Natural killer cell (primary cell): ENCODE results near the gene PCSK4. TPM values are rescaled to one million over a fixed set of nuclear protein-coding genes. Genes with fewer than 3 reads are reported as not detected.

Experiments used
- ATAC-seq, 3 donors: fragments of 150-1000 bp in 2 of 3; fragments of 200-7000 bp in 1 of 3; cut with Tn5 transposase; 1 replicate in 1 of 3; 2 replicates in 2 of 3; pipeline ENCODE4 v1.10.0; 2021; ENCODE audit warnings: mild to moderate bottlenecking in 2 of 3, moderate library complexity in 2 of 3
- DNase-seq, 2 donors: peaks; one replicate each; pipeline versions ENCODE4 v3.0.0 to v3.0.0-alpha.2; 2013 to 2021; ENCODE audit warnings: mixed read lengths in 1 of 2
- H3K27ac ChIP-seq: one replicate; pipeline ENCODE4 v1.5.1; 2013; ENCODE audit warnings: mild to moderate bottlenecking, low read length
- H3K27me3 ChIP-seq: one replicate; pipeline ENCODE4 v1.6.1; 2013; ENCODE audit warnings: low read length; ENCODE audit not compliant: control insufficient read depth, insufficient read depth
- H3K36me3 ChIP-seq: one replicate; pipeline ENCODE4 v1.6.1; 2013; ENCODE audit warnings: low read length; ENCODE audit not compliant: control insufficient read depth, insufficient read depth
- H3K4me1 ChIP-seq: one replicate; pipeline ENCODE4 v1.6.1; 2013; ENCODE audit warnings: low read length; ENCODE audit not compliant: control insufficient read depth, insufficient read depth
- H3K4me3 ChIP-seq: one replicate; pipeline ENCODE4 v1.5.1; 2013; ENCODE audit warnings: low read length
- H3K9me3 ChIP-seq: one replicate; pipeline ENCODE4 v1.6.1; 2013; ENCODE audit warnings: low read length; ENCODE audit not compliant: control insufficient read depth, insufficient read depth
- H3K27ac Mint-ChIP-seq, 2 donors: one replicate each; pipeline ENCODE4 v1.8.0; 2022; ENCODE audit warnings: mild to moderate bottlenecking in 2 of 2, mixed read lengths in 2 of 2, moderate library complexity in 1 of 2
- H3K27me3 Mint-ChIP-seq, 2 donors: one replicate each; pipeline ENCODE4 v1.8.0; 2022; ENCODE audit warnings: low read depth in 2 of 2, mixed read lengths in 2 of 2
- H3K36me3 Mint-ChIP-seq: one replicate; pipeline ENCODE4 v1.8.0; 2022; ENCODE audit warnings: mixed read lengths
- H3K4me1 Mint-ChIP-seq, 2 donors: one replicate each; pipeline ENCODE4 v1.8.0; 2022; ENCODE audit warnings: mixed read lengths in 2 of 2
- H3K4me3 Mint-ChIP-seq: one replicate; pipeline ENCODE4 v1.8.0; 2022; ENCODE audit warnings: mild to moderate bottlenecking, moderate library complexity, mixed read lengths
- H3K9me3 Mint-ChIP-seq, 2 donors: one replicate each; pipeline ENCODE4 v1.8.0; 2022; ENCODE audit warnings: mixed read lengths in 2 of 2
- WGBS: methylation state at CpG from one replicate; pipeline ENCODE4 v1.1.7; 2013; ENCODE audit warnings: missing lambda C conversion rate; ENCODE audit not compliant: insufficient coverage; 5-methylcytosine and 5-hydroxymethylcytosine counted together
- intact Hi-C: fragments of 100-400 bp; cut with micrococcal nuclease; formaldehyde crosslinking; loops from one replicate; pipeline ENCODE4 v1.14.2; 2022
- total RNA-seq, 4 donors: library from RNA; stranded (reverse); fragments of 120-200 nt in 1 of 4; gene quantifications; one replicate each; pipeline versions ENCODE4 v1.2.3 to v1.2.4, GENCODE V29; 2013 to 2022
- TF ChIP-seq, protein P1 (sequence below): fragments of 200-600 bp; IDR thresholded peaks from one replicate; pipeline ENCODE4 v1.8.0; 2022; ENCODE audit warnings: antibody characterized with exemption

The PCSK4 gene
- total RNA-seq, 3 donors from 2014 or later (not counting 1 experiment from before 2014, with no cell fraction given), result 4.1 to 6.0 (median 5.3) TPM

DNA sequence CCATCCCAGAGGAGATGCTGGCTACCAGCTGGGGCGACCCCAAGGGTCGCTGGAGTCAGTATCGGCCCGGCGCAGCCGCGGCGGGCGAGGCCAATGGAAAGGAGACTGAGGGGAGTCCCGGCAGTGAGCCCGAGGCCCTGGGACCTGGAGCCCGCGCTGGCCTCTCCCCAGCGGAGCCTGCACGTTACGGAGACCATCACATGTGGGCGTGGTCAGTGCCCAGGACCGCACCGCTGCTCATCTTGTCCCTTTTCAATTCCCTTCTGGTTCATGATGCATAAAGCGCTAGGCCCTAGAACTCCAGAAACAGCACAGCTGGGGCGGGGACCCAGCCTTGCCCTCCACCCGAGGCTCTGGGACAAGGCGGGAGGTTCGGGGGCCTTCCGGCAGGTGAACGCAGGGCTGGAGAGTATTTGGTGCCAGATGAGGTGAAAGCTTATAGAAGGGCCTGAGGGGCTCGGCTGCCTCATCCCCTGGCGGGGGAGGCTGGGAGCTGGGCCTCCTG is 19.1 kb downstream of the PCSK4 start:
- peaks cover 0 to 5% of the 10 kb centered on the region in 2 donors for H3K27me3 Mint-ChIP-seq
- Histone ChIP-seq H3K27ac (no peak overlapping the region), H3K27me3 (peaks cover 25% of the 10 kb centered on the region), H3K4me3 (peak overlapping the region; percentile 2), H3K36me3 (no peaks in the 10 kb centered on the region), H3K9me3 (no peaks in the 10 kb centered on the region), H3K4me1 (peaks cover 55% of the 10 kb centered on the region)
- intact Hi-C loops, result no loop called here
- no peak overlapping the region for H3K27ac Mint-ChIP-seq
- H3K4me3 Mint-ChIP-seq, result peak overlapping the region; percentile 42
- H3K36me3 Mint-ChIP-seq, result no peaks in the 10 kb centered on the region
- H3K4me1 Mint-ChIP-seq, result peaks cover 0 to 18% of the 10 kb centered on the region in 2 donors
- DNase-seq (peak in 1 of 2 donors; percentile 54), ATAC-seq (peak in 1 of 3 donors; percentile 27)
- H3K9me3 Mint-ChIP-seq, result no peaks in the 10 kb centered on the region
- TF ChIP-seq, protein P1, sequence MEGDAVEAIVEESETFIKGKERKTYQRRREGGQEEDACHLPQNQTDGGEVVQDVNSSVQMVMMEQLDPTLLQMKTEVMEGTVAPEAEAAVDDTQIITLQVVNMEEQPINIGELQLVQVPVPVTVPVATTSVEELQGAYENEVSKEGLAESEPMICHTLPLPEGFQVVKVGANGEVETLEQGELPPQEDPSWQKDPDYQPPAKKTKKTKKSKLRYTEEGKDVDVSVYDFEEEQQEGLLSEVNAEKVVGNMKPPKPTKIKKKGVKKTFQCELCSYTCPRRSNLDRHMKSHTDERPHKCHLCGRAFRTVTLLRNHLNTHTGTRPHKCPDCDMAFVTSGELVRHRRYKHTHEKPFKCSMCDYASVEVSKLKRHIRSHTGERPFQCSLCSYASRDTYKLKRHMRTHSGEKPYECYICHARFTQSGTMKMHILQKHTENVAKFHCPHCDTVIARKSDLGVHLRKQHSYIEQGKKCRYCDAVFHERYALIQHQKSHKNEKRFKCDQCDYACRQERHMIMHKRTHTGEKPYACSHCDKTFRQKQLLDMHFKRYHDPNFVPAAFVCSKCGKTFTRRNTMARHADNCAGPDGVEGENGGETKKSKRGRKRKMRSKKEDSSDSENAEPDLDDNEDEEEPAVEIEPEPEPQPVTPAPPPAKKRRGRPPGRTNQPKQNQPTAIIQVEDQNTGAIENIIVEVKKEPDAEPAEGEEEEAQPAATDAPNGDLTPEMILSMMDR, result no peak
- WGBS, result 8% methylated on average over 28 of the region's 28 CpGs

DNA sequence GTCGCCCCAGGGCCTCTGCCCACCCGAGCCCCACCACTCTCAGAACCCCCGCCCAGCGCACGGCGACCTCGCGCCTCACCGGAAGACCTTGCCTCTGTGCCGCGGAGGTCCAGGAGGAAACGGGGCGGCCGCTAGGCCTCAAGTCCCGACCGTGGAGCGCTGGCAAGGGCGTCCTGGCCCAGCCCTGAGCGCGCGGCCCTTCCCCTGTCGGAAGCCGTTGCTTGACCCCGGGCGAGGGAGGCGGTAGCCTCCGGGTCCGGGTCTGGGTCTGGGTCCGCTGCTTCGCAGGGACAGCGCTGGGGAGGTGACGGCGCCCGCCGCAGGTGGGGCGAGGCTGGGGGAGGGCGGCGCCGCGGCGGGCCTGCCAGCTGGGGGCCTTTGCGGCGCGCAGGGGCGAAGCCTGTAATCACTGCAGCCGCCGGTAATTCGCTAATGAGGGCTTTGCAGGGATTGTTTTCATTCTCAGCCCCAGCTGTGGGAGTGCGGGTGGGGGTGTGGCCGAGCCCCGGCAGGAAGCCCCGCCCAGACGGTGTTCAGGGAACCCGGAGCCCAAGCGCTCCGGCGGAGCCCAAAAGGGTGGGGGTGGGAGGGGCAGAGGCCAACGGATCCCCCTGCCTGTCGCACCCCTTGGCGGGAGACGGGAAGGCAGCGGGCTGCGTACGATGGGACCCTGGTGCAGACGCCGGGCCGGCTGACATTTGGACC is 19.7 kb downstream of the PCSK4 start:
- H3K4me3 ChIP-seq, result peak overlapping the region; percentile 16
- H3K9me3 Mint-ChIP-seq, result no peaks in the 10 kb centered on the region
- H3K27me3 ChIP-seq, result peaks cover 25% of the 10 kb centered on the region
- H3K36me3 ChIP-seq, result no peaks in the 10 kb centered on the region
- TF ChIP-seq, protein P1, result no peak
- no peaks in the 10 kb centered on the region for H3K36me3 Mint-ChIP-seq
- under 1% methylated on average over 67 of the region's 67 CpGs for WGBS
- H3K9me3 ChIP-seq, result no peaks in the 10 kb centered on the region
- H3K27ac Mint-ChIP-seq, result peak overlapping the region in 1 of 2 donors; percentile 63
- intact Hi-C loops, result no loop called here
- H3K4me1 Mint-ChIP-seq, result peaks cover 0 to 18% of the 10 kb centered on the region in 2 donors
- peaks cover 61% of the 10 kb centered on the region for H3K4me1 ChIP-seq
- H3K27me3 Mint-ChIP-seq, result peaks cover 0 to 5% of the 10 kb centered on the region in 2 donors
- peak overlapping the region; percentile 87 for H3K4me3 Mint-ChIP-seq
- peak in 1 of 2 donors; percentile 79 for DNase-seq
- peak; percentile 41 to 65 (median 45) for ATAC-seq
- no peak overlapping the region for H3K27ac ChIP-seq

DNA sequence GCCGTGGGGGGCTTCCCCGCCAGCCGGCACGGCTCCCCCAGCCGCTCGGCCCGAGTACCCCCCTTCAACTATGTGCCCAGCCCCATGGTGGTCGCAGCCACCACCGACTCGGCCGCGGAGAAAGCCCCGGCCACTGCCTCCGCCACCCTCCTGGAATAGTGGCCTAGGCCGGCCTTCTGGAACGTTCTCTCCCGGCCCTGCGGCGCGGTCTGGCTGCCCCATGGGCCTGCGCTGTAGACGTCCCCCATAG is 20.2 kb downstream of the PCSK4 start:
- peaks cover 0 to 18% of the 10 kb centered on the region in 2 donors for H3K4me1 Mint-ChIP-seq
- H3K4me3 Mint-ChIP-seq, result peak overlapping the region; percentile 87
- no peak overlapping the region for H3K27ac ChIP-seq
- peak overlapping the region in 1 of 2 donors; percentile 63 for H3K27ac Mint-ChIP-seq
- peaks cover 0 to 5% of the 10 kb centered on the region in 2 donors for H3K27me3 Mint-ChIP-seq
- 9% methylated on average over 22 of the region's 22 CpGs for WGBS
- no peaks in the 10 kb centered on the region for H3K9me3 Mint-ChIP-seq
- no peak for DNase-seq
- peak overlapping the region; percentile 16 for H3K4me3 ChIP-seq
- H3K27me3 ChIP-seq, result peaks cover 26% of the 10 kb centered on the region
- no peaks in the 10 kb centered on the region for H3K9me3 ChIP-seq
- intact Hi-C loops, result no loop called here
- H3K36me3 ChIP-seq, result no peaks in the 10 kb centered on the region
- TF ChIP-seq, protein P1, result no peak
- H3K36me3 Mint-ChIP-seq, result no peaks in the 10 kb centered on the region
- ATAC-seq, result no peak
- H3K4me1 ChIP-seq, result peaks cover 63% of the 10 kb centered on the region
